Measurements from ENCODE around the gene KRTAP4-16. TPM values are rescaled to one million over a fixed set of nuclear protein-coding genes. Genes with fewer than 3 reads are reported as not detected.
"Not testable (repeated sequence)": the region's sequence is repeated elsewhere in the genome, so short reads cannot be mapped to it uniquely, and the experiment has no call there.

Gene KRTAP4-16
- total RNA-seq, 1 donor from 2014 or later: not detected

- peaks cover 2% of the 10 kb centered on the region for H3K9me3 Mint-ChIP-seq (ENCODE audit: unreplicated experiment)
- Histone ChIP-seq H3K9ac (ENCODE audit: low read length) (peak within 1 kb of the TSS; percentile 69), H3K79me2 (ENCODE audit: insufficient read depth, low read length) (no peaks in the 10 kb centered on the region), H3K36me3 (ENCODE audit: insufficient read depth, low read length) (no peaks in the 10 kb centered on the region), H3K27ac (ENCODE audit: low read depth, low read length) (peak within 1 kb of the TSS; percentile 96), H4K20me1 (ENCODE audit: insufficient read depth, low read length) (no peaks in the 10 kb centered on the region), H3K4me2 (ENCODE audit: low read length) (peak within 1 kb of the TSS; percentile 62), H3K27me3 (ENCODE audit: insufficient read depth, low read length) (no peaks in the 10 kb centered on the region), H3K4me1 (ENCODE audit: insufficient read depth, low read length) (peaks cover 45% of the 10 kb centered on the region), H2AFZ (ENCODE audit: low read depth, low read length) (no peak within 1 kb of the TSS), H3K9me3 (ENCODE audit: insufficient read depth, low read depth, low read length) (no peaks in the 10 kb centered on the region), H3K4me3 (ENCODE audit: insufficient read depth, low read depth, low read length) (no peak within 1 kb of the TSS)
- TF ChIP-seq CTCF (IDR thresholded peaks at IDR 0.05; ENCODE audit: insufficient read depth, low read depth, low read length) (no peak), EZH2 (IDR thresholded peaks at IDR 0.05; ENCODE audit: insufficient read depth, low read length) (no peak)
- no peaks in the 10 kb centered on the region for H3K27me3 Mint-ChIP-seq (ENCODE audit: low read depth, unreplicated experiment)
- peaks cover 46% of the 10 kb centered on the region for H3K4me1 Mint-ChIP-seq (ENCODE audit: low read depth, unreplicated experiment)
- peak within 1 kb of the TSS; percentile 98 for H3K27ac Mint-ChIP-seq (ENCODE audit: unreplicated experiment)
- peak; percentile 99 for FAIRE-seq
- DNase-seq (ENCODE audit: low read depth): peak; percentile 99
- no peaks in the 10 kb centered on the region for H3K36me3 Mint-ChIP-seq (ENCODE audit: low read depth, unreplicated experiment)
- peak within 1 kb of the TSS; percentile 62 for H3K4me3 Mint-ChIP-seq (ENCODE audit: unreplicated experiment)
Measured at GRCh38 chr17:41060052-41060604, 41.9 kb downstream of the KRTAP4-16 start, which contains the start of gene KRTAP2-3. Gene KRTAP2-3, minus strand, starts transcription at chr17:41060114. Its CDS starts 64 bp downstream, at chr17:41060050.

GRCh38 chr17:41059276-41060051 lies 42.5 kb downstream of the KRTAP4-16 start:
- H3K79me2 ChIP-seq (ENCODE audit: insufficient read depth, low read length); H3K4me3 ChIP-seq (ENCODE audit: insufficient read depth, low read depth, low read length); H3K27me3 ChIP-seq (ENCODE audit: insufficient read depth, low read length); H3K36me3 Mint-ChIP-seq (ENCODE audit: low read depth, unreplicated experiment); H3K27me3 Mint-ChIP-seq (ENCODE audit: low read depth, unreplicated experiment); H3K9me3 Mint-ChIP-seq (ENCODE audit: unreplicated experiment); H3K36me3 ChIP-seq (ENCODE audit: insufficient read depth, low read length); H3K9me3 ChIP-seq (ENCODE audit: insufficient read depth, low read depth, low read length); H2AFZ ChIP-seq (ENCODE audit: low read depth, low read length); H4K20me1 ChIP-seq (ENCODE audit: insufficient read depth, low read length): not testable (repeated sequence)
- Histone ChIP-seq H3K27ac (ENCODE audit: low read depth, low read length) (peak overlapping the region; percentile 96), H3K9ac (ENCODE audit: low read length) (peak overlapping the region; percentile 56), H3K4me1 (ENCODE audit: insufficient read depth, low read length) (peaks cover 45% of the 10 kb centered on the region), H3K4me2 (ENCODE audit: low read length) (peak overlapping the region; percentile 62)
- Mint-ChIP-seq H3K27ac (ENCODE audit: unreplicated experiment) (peak overlapping the region; percentile 98), H3K4me1 (ENCODE audit: low read depth, unreplicated experiment) (peaks cover 42% of the 10 kb centered on the region), H3K4me3 (ENCODE audit: unreplicated experiment) (peak overlapping the region; percentile 51)
- FAIRE-seq (peak; percentile 88), DNase-seq (ENCODE audit: low read depth) (peak; percentile 89)

- no peak for TF ChIP-seq CTCF (IDR thresholded peaks at IDR 0.05; ENCODE audit: insufficient read depth, low read depth, low read length)
- TF ChIP-seq EZH2 (IDR thresholded peaks at IDR 0.05; ENCODE audit: insufficient read depth, low read length): no peak
- peak overlapping the region; percentile 62 for H3K4me2 ChIP-seq (ENCODE audit: low read length)
Measured at GRCh38 chr17:41058741-41059140, 43.3 kb downstream of the KRTAP4-16 start.

More at GRCh38 chr17:41058741-41059140, 43.3 kb downstream of the KRTAP4-16 start:
- Histone ChIP-seq H4K20me1 (ENCODE audit: insufficient read depth, low read length) (no peaks in the 10 kb centered on the region), H3K4me1 (ENCODE audit: insufficient read depth, low read length) (peaks cover 44% of the 10 kb centered on the region), H3K36me3 (ENCODE audit: insufficient read depth, low read length) (no peaks in the 10 kb centered on the region), H3K9me3 (ENCODE audit: insufficient read depth, low read depth, low read length) (no peaks in the 10 kb centered on the region), H3K9ac (ENCODE audit: low read length) (peak overlapping the region; percentile 43), H3K79me2 (ENCODE audit: insufficient read depth, low read length) (no peaks in the 10 kb centered on the region), H3K27ac (ENCODE audit: low read depth, low read length) (peak overlapping the region; percentile 94), H3K27me3 (ENCODE audit: insufficient read depth, low read length) (no peaks in the 10 kb centered on the region), H3K4me3 (ENCODE audit: insufficient read depth, low read depth, low read length) (no peak overlapping the region), H2AFZ (ENCODE audit: low read depth, low read length) (peak overlapping the region; percentile 33)
- Mint-ChIP-seq H3K4me1 (ENCODE audit: low read depth, unreplicated experiment) (peaks cover 42% of the 10 kb centered on the region), H3K9me3 (ENCODE audit: unreplicated experiment) (peaks cover 2% of the 10 kb centered on the region), H3K36me3 (ENCODE audit: low read depth, unreplicated experiment) (no peaks in the 10 kb centered on the region), H3K27me3 (ENCODE audit: low read depth, unreplicated experiment) (no peaks in the 10 kb centered on the region), H3K27ac (ENCODE audit: unreplicated experiment) (peak overlapping the region; percentile 98), H3K4me3 (ENCODE audit: unreplicated experiment) (no peak overlapping the region)
- FAIRE-seq: no peak
- DNase-seq (ENCODE audit: low read depth): peak; percentile 19
